Activated CD4-positive, alpha-beta T cell treated with anti-CD3 and anti-CD28 coated beads, Interleukin-2, amount 50 U/mL, for 24 hours (primary cell): Measurements from ENCODE around the gene SLA2.
A peak's percentile ranks its signal among the peaks of the same experiment; 100 is the strongest.
"Not testable (repeated sequence)": the region's sequence is repeated elsewhere in the genome, so short reads cannot be mapped to it uniquely, and the experiment has no call there.

Experiments
- DNase-seq, 2 donors: peaks; one replicate each; pipeline ENCODE4 v3.0.0-alpha.2; 2020; ENCODE audit warnings: low read depth in 1 of 2, low spot score in 1 of 2

The SLA2 gene, protein sequence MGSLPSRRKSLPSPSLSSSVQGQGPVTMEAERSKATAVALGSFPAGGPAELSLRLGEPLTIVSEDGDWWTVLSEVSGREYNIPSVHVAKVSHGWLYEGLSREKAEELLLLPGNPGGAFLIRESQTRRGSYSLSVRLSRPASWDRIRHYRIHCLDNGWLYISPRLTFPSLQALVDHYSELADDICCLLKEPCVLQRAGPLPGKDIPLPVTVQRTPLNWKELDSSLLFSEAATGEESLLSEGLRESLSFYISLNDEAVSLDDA

GRCh38 chr20:36645998-36646397 is at the start of gene SLA2:
Gene SLA2, minus strand, starts transcription at chr20:36646196. Its CDS starts 4,861 bp downstream, at chr20:36641335.
- peak; percentile 30 to 54 for DNase-seq

- not testable (repeated sequence) for DNase-seq
These were observed 49.5 kb upstream of the SLA2 start for GRCh38 chr20:36695467-36695866.

DNA sequence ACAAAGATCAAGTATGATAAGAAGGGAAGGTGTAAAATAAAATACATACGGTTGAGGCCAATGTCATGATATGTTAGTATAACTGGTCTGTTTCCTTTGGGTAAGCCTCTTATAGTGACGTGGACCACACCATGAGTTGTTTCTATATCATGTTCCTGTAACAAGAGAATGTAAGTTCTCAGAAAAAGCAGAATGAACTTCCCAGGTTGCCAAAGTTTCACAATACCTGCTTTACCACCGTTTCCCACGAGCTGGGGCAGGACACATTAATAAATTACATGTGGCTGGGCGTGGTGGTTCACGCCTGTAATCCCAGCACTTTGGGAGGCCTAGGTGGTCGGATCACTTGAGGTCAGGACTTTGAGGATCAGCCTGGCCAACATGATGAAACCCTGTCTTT is 42.6 kb upstream of the SLA2 start:
- DNase-seq: no peak

- no peak for DNase-seq
These were observed 41.9 kb upstream of the SLA2 start for GRCh38 chr20:36687850-36688249.

DNA sequence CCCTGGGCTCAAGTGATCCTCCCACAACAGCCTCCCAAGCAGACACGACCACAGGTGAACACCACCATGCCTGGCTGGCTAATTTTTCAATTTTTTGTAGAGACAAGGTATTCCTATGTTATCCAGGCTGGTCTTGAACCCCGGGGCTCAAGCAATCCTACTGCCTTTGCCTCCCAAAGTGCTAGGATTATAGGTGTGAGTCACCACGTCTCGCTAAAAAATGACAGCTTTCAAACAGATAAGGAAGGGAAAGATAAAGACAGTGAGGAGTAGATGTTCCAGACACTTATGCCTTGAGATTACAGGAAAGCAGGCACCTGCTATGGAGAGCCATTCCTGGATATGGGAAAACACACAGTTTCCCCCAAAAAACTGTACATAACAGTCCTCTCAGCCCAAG is 40.9 kb upstream of the SLA2 start:
- DNase-seq: no peak

DNA sequence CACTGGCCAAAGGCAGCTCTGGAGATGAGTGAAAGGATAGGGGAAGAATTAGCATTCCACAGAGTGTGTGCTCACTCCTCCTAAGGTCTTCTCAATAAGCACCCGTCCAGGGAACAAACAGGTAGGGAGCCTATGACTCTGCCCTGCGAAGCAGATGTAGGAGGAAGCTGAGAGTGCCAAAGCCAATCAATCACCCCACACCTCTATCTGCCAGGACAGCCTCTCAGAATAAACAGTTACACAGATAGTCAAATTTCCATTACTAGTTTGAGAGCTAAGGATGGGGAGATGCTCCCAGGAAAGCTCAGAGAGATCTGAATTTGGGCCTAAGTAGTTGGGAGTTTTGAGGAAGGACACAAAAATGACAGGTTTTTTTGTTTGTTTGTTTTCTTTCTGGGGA is 40.5 kb upstream of the SLA2 start:
- DNase-seq: no peak

DNA sequence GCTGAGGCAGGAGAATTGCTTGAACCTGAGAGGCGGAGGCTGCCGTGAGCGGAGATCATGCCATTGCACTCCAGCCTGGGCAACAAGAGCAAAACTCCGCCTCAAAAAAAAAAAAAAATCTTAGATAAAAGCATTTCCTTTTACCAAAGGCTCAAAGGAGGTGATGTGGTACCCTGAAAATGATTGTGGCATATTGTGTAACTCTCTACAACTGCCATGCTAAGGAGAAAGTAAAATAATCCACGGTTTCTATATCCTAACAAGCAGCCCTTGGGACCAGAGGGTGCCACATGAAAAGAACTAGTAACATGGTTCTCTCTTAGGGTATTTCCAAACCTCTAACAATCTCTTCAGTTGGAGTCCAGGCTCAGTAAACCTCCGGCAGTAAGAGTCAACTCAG is 38.8 kb upstream of the SLA2 start:
- no peak for DNase-seq

GRCh38 chr20:36682311-36682710 is 36.3 kb upstream of the SLA2 start:
- no peak for DNase-seq

DNA sequence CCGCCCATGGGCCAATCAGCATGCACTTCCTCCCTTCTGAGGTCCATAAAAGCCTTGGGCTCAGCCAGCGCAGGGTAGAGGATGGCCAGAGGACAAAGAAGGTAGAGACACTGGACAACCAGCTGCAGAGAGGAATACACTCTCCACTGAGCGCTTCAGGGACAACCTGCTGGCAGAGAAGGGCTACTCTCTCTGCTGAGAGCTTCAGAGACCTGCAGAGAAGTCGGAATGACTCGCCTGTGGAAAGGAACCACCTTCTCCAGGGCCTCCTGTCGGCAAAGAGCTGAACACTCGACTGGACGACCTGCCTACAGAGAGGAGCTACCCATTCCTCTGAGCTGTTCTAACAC is 31.4 kb upstream of the SLA2 start:
- no peak for DNase-seq

DNA sequence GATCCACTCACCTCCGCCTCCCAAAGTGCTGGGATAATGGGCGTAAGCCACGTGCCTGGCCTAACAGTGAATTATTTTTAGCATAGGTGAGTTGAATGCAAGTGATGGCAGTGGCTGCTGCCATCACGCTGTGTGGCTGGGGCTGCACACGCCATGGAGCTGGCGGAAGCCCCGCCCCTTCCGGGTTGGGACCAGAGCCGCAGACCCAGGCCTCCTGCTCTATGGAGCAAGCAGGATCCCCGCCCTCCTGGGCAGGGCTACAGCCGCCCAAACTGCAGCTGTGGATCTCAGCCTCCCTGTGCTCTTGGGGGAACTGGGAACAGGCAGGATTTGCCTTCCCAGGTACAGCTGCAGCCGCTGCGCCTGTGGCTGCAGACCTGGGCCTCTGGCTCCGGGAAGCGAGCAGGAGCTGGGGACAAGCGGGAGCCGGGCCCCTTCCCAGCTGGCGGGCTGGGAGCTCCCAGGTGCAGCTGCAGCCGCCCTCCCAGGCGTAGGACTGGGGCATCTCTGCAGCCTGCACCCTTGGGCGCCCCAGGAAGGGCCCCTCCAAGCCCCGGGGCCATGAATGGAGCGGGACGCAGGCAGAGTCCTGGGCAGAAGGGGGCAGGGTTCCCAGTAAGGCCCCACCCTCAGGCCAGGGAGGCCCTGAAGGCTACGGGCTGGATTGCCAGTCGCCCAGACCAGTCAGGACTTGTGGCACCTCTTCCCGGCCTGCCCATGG is 30.9 kb upstream of the SLA2 start:
- no peak for DNase-seq

DNA sequence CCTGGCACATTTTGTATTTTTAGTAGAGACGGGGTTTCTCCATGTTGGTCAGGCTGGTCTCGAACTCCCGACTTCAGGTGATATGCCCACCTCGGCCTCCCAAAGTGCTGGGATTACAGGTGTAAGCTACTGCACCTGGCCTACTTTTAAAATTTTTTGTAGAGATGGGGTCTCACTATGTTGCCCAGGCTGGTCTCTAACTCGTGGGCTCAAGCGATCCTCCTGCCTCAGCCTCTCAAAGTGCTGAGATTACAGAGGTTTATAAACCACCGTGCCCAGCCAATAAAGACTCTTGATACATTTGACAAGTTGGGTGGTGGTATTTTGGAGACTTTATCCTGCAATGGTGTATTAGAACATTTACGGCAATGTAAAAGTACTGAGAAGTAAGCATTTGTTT is 29.5 kb upstream of the SLA2 start:
- DNase-seq: not testable (repeated sequence)

DNA sequence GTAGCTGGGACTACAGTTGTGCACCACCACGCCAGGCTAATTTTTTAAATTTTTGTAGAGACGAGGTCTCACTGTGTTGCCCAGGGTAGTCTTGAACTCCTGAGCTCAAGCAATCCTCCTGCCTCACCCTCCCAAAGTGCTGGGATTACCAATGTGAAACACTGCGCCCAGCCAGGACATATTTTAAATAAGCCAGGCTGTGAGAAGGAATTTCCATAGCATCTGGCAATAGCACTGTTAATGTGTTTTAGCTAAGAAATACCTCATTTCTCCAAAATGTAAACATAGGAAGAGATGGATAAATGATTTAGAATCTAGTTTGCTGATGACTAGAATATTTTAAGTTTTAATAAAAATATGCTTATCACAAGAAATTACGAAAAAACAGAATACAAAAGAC is 27.0 kb upstream of the SLA2 start:
- no peak for DNase-seq

DNA sequence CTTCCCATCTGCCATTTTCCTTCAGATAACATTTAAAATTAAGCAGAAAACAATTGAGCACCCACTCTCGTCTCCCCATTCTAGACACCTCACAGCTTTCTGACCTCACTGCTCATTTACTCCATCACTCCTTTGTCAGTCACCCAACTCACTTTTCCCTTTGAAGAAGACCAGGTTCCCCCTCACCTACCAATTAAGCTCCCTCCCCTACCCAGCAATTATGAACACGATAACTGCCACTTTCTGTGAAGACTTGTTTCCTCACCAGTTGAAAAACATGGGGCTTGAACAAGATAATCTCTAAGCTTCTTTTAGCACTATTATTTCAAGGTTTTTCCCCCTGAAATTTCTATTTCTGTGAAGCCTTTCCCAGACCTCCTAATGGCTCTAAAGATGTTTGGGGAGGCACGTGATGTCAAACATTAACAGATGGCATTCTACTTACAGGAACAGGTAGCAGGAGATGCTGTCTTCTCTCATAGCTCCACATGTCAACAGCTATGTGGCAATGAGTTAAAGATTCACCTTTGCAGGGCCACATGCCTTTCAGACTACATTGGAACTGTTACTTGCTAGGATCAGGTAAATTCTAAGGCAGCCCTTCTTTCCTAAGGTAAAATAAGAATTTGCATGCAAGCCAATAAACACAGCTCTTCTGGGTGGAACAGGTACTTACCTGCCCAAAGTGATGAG is 24.8 kb upstream of the SLA2 start:
- DNase-seq: no peak

DNA sequence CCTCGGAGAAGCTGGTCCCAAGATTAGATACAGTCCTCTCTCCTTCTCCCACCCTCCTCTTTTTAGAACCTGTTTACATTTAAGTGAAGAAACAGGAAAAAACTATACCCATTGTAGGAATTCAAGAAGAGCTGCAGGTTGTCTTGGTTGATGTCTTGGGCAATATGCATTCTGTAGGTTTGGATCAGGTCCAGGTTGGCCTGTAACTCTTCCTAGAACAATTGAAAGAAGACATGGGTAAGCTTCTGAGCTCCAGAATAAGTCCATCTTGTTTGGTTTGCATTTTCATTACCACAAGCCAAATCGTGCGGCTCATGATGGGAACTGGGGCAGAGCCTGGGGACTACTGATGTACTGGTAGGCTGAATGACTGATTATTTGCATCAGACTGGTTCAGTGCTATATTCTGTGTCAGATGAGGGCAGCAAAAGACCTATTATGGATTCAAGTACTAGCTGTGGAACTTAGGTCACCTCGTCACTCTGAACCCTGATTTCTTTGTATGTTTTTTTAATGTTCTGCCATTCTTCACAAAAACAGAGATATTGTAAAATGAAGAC is 20.3 kb upstream of the SLA2 start:
- no peak for DNase-seq

DNA sequence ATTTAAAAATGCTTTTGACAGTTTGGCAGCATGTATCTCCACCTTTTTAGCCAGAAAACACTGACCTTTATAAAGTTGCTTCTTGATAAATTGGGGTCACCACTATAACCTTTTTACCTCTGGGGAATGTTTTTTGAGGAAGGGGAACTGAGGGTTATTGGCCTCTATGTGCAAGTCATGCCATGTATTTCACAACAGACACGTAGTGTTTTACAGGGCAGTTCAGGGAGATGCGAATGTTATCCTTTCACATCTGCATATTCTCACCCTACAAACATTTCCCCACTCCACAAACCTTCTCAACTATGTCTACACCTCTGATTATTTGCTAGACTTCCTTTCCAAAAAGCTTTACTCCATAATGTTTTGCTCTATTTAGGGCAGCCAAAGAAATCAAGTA is 17.0 kb upstream of the SLA2 start:
- no peak for DNase-seq

GRCh38 chr20:36658300-36658699 is 12.3 kb upstream of the SLA2 start:
- DNase-seq: no peak

- DNase-seq: no peak
These were observed 10.7 kb upstream of the SLA2 start for GRCh38 chr20:36656733-36657132.

DNA sequence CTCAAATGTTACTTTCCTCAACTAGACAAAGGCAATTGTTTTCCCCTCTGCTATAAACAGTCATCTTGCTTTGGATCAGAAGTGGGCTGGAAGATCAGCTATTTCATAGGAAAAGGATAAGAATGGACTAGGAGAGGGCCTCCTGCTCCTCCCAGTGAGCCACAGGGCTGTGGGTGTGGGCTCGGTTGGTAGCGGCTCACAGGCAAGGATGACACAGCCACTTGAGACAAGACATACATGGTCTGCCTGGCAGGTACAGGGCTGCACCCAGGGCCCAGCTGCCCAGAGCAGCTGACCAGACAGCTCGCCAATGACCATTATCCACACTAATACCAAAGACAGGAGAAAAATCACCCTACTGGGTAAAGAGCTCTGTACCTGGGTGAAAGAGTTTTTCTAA is 9.0 kb upstream of the SLA2 start:
- DNase-seq: no peak

GRCh38 chr20:36654506-36654905 is 8.5 kb upstream of the SLA2 start:
- no peak for DNase-seq

DNA sequence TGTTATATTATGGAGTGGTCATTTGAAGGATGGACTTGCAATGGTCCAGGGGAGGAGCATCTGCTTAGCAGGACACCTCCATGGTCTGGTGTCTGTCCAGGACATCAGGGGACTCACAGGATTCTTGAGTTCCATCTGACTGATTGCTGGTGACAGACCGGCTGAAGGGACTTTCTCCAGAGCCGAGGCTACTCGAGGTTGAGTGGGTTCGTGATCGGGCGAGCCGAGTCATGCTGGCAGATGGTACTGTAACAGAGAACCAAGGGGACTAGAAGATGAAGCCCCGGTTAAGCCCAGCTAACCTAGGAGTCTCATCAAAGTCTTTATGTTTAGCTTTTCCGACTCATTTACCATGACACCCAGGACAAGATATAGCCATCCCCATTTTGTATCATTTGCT is 7.5 kb upstream of the SLA2 start:
- no peak for DNase-seq

GRCh38 chr20:36647196-36648121 is 1.5 kb upstream of the SLA2 start:
- DNase-seq: no peak
